Psoas muscle (tissue), 8 donors: ENCODE data around the gene TAOK2. TPM values are rescaled to one million over a fixed set of nuclear protein-coding genes. Genes with fewer than 3 reads are reported as not detected.
A peak's percentile ranks its signal among the peaks of the same experiment; 100 is the strongest.

ENCODE experiments used
- ATAC-seq, 4 donors: fragments of 200-7000 bp; cut with Tn5 transposase; one replicate each; pipeline ENCODE4 v1.9.1; 2020; ENCODE audit warnings: moderate library complexity in 3 of 4, mild to moderate bottlenecking in 2 of 4
- DNase-seq, 2 donors: peaks; one replicate each; pipeline ENCODE4 v3.0.0-alpha.2; 2020
- H3K27ac ChIP-seq: fragments of 200-600 bp; one replicate; pipeline ENCODE4 v1.8.0; 2022
- H3K27me3 ChIP-seq, 3 donors: fragments of 200-600 bp in 1 of 3; one replicate each; pipeline versions ENCODE4 v1.6.1 to v1.8.0; 2013 to 2022; ENCODE audit warnings: low read length in 2 of 3, mild to moderate bottlenecking in 2 of 3, moderate library complexity in 1 of 3; ENCODE audit not compliant: insufficient read depth in 3 of 3
- H3K36me3 ChIP-seq, 2 donors: fragments of 200-600 bp in 1 of 2; one replicate each; pipeline versions ENCODE4 v1.6.1 to v1.8.0; 2013 to 2022; ENCODE audit warnings: low read depth in 1 of 2, mild to moderate bottlenecking in 1 of 2, moderate library complexity in 1 of 2; ENCODE audit not compliant: insufficient read depth in 1 of 2
- H3K4me1 ChIP-seq: fragments of 200-600 bp; one replicate; pipeline ENCODE4 v1.8.0; 2022
- H3K4me3 ChIP-seq: fragments of 200-600 bp; one replicate; pipeline ENCODE4 v1.8.0; 2022; ENCODE audit warnings: mild to moderate bottlenecking
- H3K9me3 ChIP-seq: fragments of 200-600 bp; one replicate; pipeline ENCODE4 v1.8.0; 2022
- CTCF ChIP-seq: fragments of 200-600 bp; IDR thresholded peaks from one replicate; pipeline ENCODE4 v1.8.0; 2022; ENCODE audit warnings: antibody characterized with exemption
- WGBS, 3 donors: extraction: QIAGEN DNeasy Blood & Tissue Kit; methylation state at CpG; one replicate each; pipeline versions ENCODE4 v1.1.6 to v1.1.7; 2013; 5-methylcytosine and 5-hydroxymethylcytosine counted together
- intact Hi-C, 2 donors: fragments of 100-400 bp; cut with DNase I; formaldehyde crosslinking; loops; one replicate each; pipeline versions ENCODE4 v1.11.0 to v1.14.2; 2022
- polyA plus RNA-seq, 3 donors: library from polyadenylated mRNA; stranded (reverse); fragments of 200-250 nt; gene quantifications; one replicate each; pipeline ENCODE4 v1.2.3, GENCODE V29; 2013
- total RNA-seq, 4 donors: library from RNA; stranded (reverse); fragmentation: NEBNext Ultra II Directional in 2 of 4; extraction: Animal tissue kit (Norgen Biotek cat#: 25700) in 2 of 4; gene quantifications; one replicate each; pipeline versions ENCODE4 v1.2.1 to v1.2.4, GENCODE V29; 2021 to 2023
- donor health status: healthy with polysubstance abuse.
- donor health status: DM: no; HTN: no; CAD: no; lungs with moderate emphysema.
- donor health status: Bipolar disorder and iron deficiency.
- donor health status: healthy.
- donor health status: DM: yes; HTN: yes; CAD: no.
- donor health status: DM: no; HTN: no; CAD: no.
- donor health status: DM: no; HTN: no; CAD: no.
- donor health status: DM: yes; HTN: yes; CAD: no.

The TAOK2 gene
- total and polyA plus RNA-seq, 7 donors, result 15.7 to 30.2 (median 21.8) TPM

GRCh38 chr16:29982560-29983419 lies 9.1 kb downstream of the TAOK2 start:
- Histone ChIP-seq H3K4me1 (no peaks in the 10 kb centered on the region), H3K4me3 (no peak overlapping the region), H3K27me3 (no peaks in the 10 kb centered on the region), H3K9me3 (no peaks in the 10 kb centered on the region), H3K27ac (no peak overlapping the region), H3K36me3 (peaks cover 20 to 100% of the 10 kb centered on the region in 2 donors)
- no peak for TF ChIP-seq CTCF
- intact Hi-C loops, result no loop called here
- ATAC-seq (no peak), DNase-seq (no peak)
- WGBS, 3 donors, result 86 to 88% (median 86%) methylated on average over 20 to 24 of the region's 24 CpGs

GRCh38 chr16:29983420-29984136 lies 9.9 kb downstream of the TAOK2 start:
- no peak for TF ChIP-seq CTCF
- DNase-seq, result no peak
- ATAC-seq, result no peak
- H3K27ac ChIP-seq, result no peak overlapping the region
- WGBS, 3 donors, result 84 to 96% (median 86%) methylated on average over 12 of the region's 12 CpGs
- H3K4me3 ChIP-seq, result no peak overlapping the region
- peaks cover 20 to 100% of the 10 kb centered on the region in 2 donors for H3K36me3 ChIP-seq
- no peaks in the 10 kb centered on the region for H3K27me3 ChIP-seq
- no peaks in the 10 kb centered on the region for H3K4me1 ChIP-seq
- intact Hi-C loops, result loop anchor here in 1 of 2 donors (1.0 kb wide), 1 partner anchor 8 kb away; no protein-coding TSS in a partner anchor
- H3K9me3 ChIP-seq, result no peaks in the 10 kb centered on the region

GRCh38 chr16:29984137-29984763 lies 10.6 kb downstream of the TAOK2 start:
- 75 to 94% (median 82%) methylated on average over 6 of the region's 6 CpGs for WGBS, 3 donors
- no peak for TF ChIP-seq CTCF
- Histone ChIP-seq H3K27ac (no peak overlapping the region), H3K9me3 (no peaks in the 10 kb centered on the region), H3K4me1 (no peaks in the 10 kb centered on the region), H3K4me3 (no peak overlapping the region), H3K27me3 (no peaks in the 10 kb centered on the region), H3K36me3 (peaks cover 20 to 100% of the 10 kb centered on the region in 2 donors)
- ATAC-seq (no peak), DNase-seq (no peak)
- intact Hi-C loops, result loop anchor here in 1 of 2 donors (1.0 kb wide), 1 partner anchor 9 kb away; no protein-coding TSS in a partner anchor

- intact Hi-C loops, result loop anchor here in 1 of 2 donors (1.0 kb wide), 1 partner anchor 9 kb away; no protein-coding TSS in a partner anchor
- no peaks in the 10 kb centered on the region for H3K9me3 ChIP-seq
- H3K27me3 ChIP-seq, result no peaks in the 10 kb centered on the region
- H3K4me1 ChIP-seq, result no peaks in the 10 kb centered on the region
- no peak overlapping the region for H3K4me3 ChIP-seq
- no peak overlapping the region for H3K27ac ChIP-seq
- ATAC-seq (peak in 2 of 4 donors; percentile 58 to 63), DNase-seq (no peak)
- 68 to 82% (median 69%) methylated on average over 5 of the region's 5 CpGs for WGBS, 3 donors
- peaks cover 20 to 100% of the 10 kb centered on the region in 2 donors for H3K36me3 ChIP-seq
- no peak for TF ChIP-seq CTCF
These were observed 11.1 kb downstream of the TAOK2 start for GRCh38 chr16:29984764-29985147.
